SK-N-SH (cell line): ENCODE measurements around the gene ITPRIPL2. TPM values are rescaled to one million over a fixed set of nuclear protein-coding genes. Genes with fewer than 3 reads are reported as not detected.

Experiments used
- CTCF ChIA-PET: fragments of 300-600, 350-600 bp; formaldehyde crosslinking; extraction: SDS; loops from one replicate; lab custom pipeline; 2021; lab: Yijun Ruan, JAX
- POLR2A ChIA-PET: fragments of 350-600 bp; sonication (Branson Sonifier 250); formaldehyde crosslinking; extraction: SDS; loops from one replicate; lab custom pipeline; 2020; ENCODE audit warnings: antibody characterized with exemption, inconsistent platforms; lab: Yijun Ruan, JAX
- DNase-seq: peaks from one replicate; pipeline ENCODE4 v3.0.0; 2012
- H2AFZ ChIP-seq: fragments of 200-600 bp; sonication (generic); 2 replicates; pipeline ENCODE4 v1.8.1; 2016; ENCODE audit warnings: antibody characterized with exemption, mild to moderate bottlenecking, low read depth
- H3F3A ChIP-seq: fragments of 200-600 bp; sonication (generic); replicated peaks from 2 replicates; pipeline ENCODE3; 2016; ENCODE audit warnings: antibody characterized with exemption, mild to moderate bottlenecking; ENCODE audit not compliant: insufficient read depth
- H3K27ac ChIP-seq, 2 experiments: fragments of 200-500 bp in 1 of 2; fragments of 200-600 bp in 1 of 2; sonication (Bioruptor generic) in 1 of 2; sonication (generic), shearing (Covaris generic) in 1 of 2; 2 replicates each; pipeline versions ENCODE4 v1.5.1 to v1.6.1; 2014 to 2016; ENCODE audit warnings: low read depth in 2 of 2, inconsistent platforms in 1 of 2, low read length in 1 of 2, mild to moderate bottlenecking in 1 of 2, mixed read lengths in 1 of 2
- H3K27me3 ChIP-seq: fragments of 200-600 bp; sonication (generic), shearing (Covaris generic); 2 replicates; pipeline ENCODE4 v1.6.1; 2016; ENCODE audit warnings: mixed run types; ENCODE audit not compliant: insufficient read depth
- H3K36me3 ChIP-seq, 2 experiments: fragments of 200-500 bp in 1 of 2; fragments of 200-600 bp in 1 of 2; sonication (Bioruptor generic) in 1 of 2; sonication (generic) in 1 of 2; replicated peaks in 1 of 2; 2 replicates each; pipeline versions ENCODE3 to v1.5.1; 2014 to 2016; ENCODE audit warnings: low read length in 1 of 2, mild to moderate bottlenecking in 1 of 2; ENCODE audit not compliant: insufficient read depth in 2 of 2, control insufficient read depth in 1 of 2
- H3K4me1 ChIP-seq, 2 experiments: fragments of 200-500 bp in 1 of 2; fragments of 200-600 bp in 1 of 2; sonication (Bioruptor generic) in 1 of 2; sonication (generic), shearing (Covaris generic) in 1 of 2; 2 replicates each; pipeline versions ENCODE4 v1.5.1 to v1.6.1; 2014 to 2016; ENCODE audit warnings: low read depth in 1 of 2, low read length in 1 of 2, mixed run types in 1 of 2; ENCODE audit not compliant: insufficient read depth in 2 of 2, control insufficient read depth in 1 of 2
- H3K4me2 ChIP-seq: fragments of 200-600 bp; sonication (generic), shearing (Covaris generic); 2 replicates; pipeline ENCODE4 v1.6.1; 2017; ENCODE audit warnings: mixed run types
- H3K4me3 ChIP-seq, 2 experiments: fragments of 200-500 bp in 1 of 2; fragments of 200-600 bp in 1 of 2; sonication (Bioruptor generic) in 1 of 2; sonication (generic), shearing (Covaris generic) in 1 of 2; 2 replicates each; pipeline versions ENCODE4 v1.5.1 to v1.8.1; 2014 to 2016; ENCODE audit warnings: low read depth in 2 of 2, inconsistent platforms in 1 of 2, low read length in 1 of 2, mild to moderate bottlenecking in 1 of 2, mixed read lengths in 1 of 2, moderate library complexity in 1 of 2
- H3K79me2 ChIP-seq: fragments of 200-600 bp; sonication (generic); 2 replicates; pipeline ENCODE4 v1.8.1; 2017; ENCODE audit warnings: mild to moderate bottlenecking; ENCODE audit not compliant: insufficient read depth
- H3K9ac ChIP-seq: fragments of 200-600 bp; sonication (generic); 2 replicates; pipeline ENCODE4 v1.6.1; 2017; ENCODE audit warnings: mixed run types
- H3K9me2 ChIP-seq: fragments of 200-600 bp; sonication (generic); 2 replicates; pipeline ENCODE4 v1.6.1; 2017; ENCODE audit warnings: mixed run types
- H3K9me3 ChIP-seq: fragments of 200-600 bp; sonication (generic); 2 replicates; pipeline ENCODE4 v1.6.1; 2017; ENCODE audit warnings: mixed run types, mild to moderate bottlenecking, moderate library complexity
- H4K20me1 ChIP-seq: fragments of 200-600 bp; sonication (generic); 2 replicates; pipeline ENCODE4 v1.6.1; 2017; ENCODE audit warnings: mild to moderate bottlenecking, mixed run types; ENCODE audit not compliant: insufficient read depth
- ELF1 ChIP-seq: IDR thresholded peaks from 2 replicates; pipeline ENCODE4 v1.4.0; 2012
- EP300 ChIP-seq, 2 experiments: IDR thresholded peaks; 2 replicates each; pipeline versions ENCODE4 v1.4.0 to v1.6.1; 2012; ENCODE audit warnings: borderline replicate concordance in 1 of 2, low read depth in 1 of 2, low read length in 1 of 2
- EZH2phosphoT487 ChIP-seq: fragments of 200-600 bp; sonication (generic); IDR thresholded peaks from 2 replicates; pipeline ENCODE4 v1.6.1; 2017; ENCODE audit warnings: low read depth, mixed run types, mild to moderate bottlenecking, antibody characterized with exemption, moderate library complexity, borderline replicate concordance
- FOSL2 ChIP-seq: IDR thresholded peaks from 2 replicates; pipeline ENCODE4 v1.4.0; 2012; ENCODE audit warnings: low read depth, mild to moderate bottlenecking, moderate library complexity, borderline replicate concordance
- FOXM1 ChIP-seq: IDR thresholded peaks from 2 replicates; pipeline ENCODE4 v1.4.0; 2012; ENCODE audit warnings: low read depth, mild to moderate bottlenecking
- GABPA ChIP-seq: IDR thresholded peaks from 2 replicates; pipeline ENCODE4 v1.4.0; 2012; ENCODE audit warnings: low read depth, mild to moderate bottlenecking
- GATA2 ChIP-seq: sonication (generic); formaldehyde crosslinking; IDR thresholded peaks from 2 replicates; pipeline ENCODE4 v1.5.0; 2020; ENCODE audit warnings: mild to moderate bottlenecking, missing genetic modification reagents
- MXI1 ChIP-seq: IDR thresholded peaks from 2 replicates; pipeline ENCODE4 v1.6.1; 2012; ENCODE audit warnings: mild to moderate bottlenecking, low read depth, low read length, improper control_type of control experiment
- NRF1 ChIP-seq: IDR thresholded peaks from 2 replicates; pipeline ENCODE4 v1.6.1; 2012; ENCODE audit warnings: low read depth, mild to moderate bottlenecking, low read length
- POLR2AphosphoS5 ChIP-seq: IDR thresholded peaks from 2 replicates; pipeline ENCODE4 v1.6.1; 2012; ENCODE audit warnings: low read depth, low read length
- RAD21 ChIP-seq: IDR thresholded peaks from 2 replicates; pipeline ENCODE4 v1.6.1; 2012; ENCODE audit warnings: mild to moderate bottlenecking, low read length
- RCOR1 ChIP-seq: fragments of 150-350 bp; IDR thresholded peaks from 2 replicates; pipeline ENCODE4 v1.6.1; 2017; ENCODE audit warnings: antibody characterized with exemption, low read length
- RXRA ChIP-seq: IDR thresholded peaks from 2 replicates; pipeline ENCODE4 v1.4.0; 2012; ENCODE audit warnings: low read depth, mild to moderate bottlenecking, borderline replicate concordance
- SMC3 ChIP-seq: IDR thresholded peaks from 2 replicates; pipeline ENCODE4 v1.6.1; 2012; ENCODE audit warnings: low read depth, low read length, improper control_type of control experiment
- TAF1 ChIP-seq: IDR thresholded peaks from 2 replicates; pipeline ENCODE4 v1.6.1; 2012; ENCODE audit warnings: low read depth, mild to moderate bottlenecking, low read length, moderate library complexity, borderline replicate concordance
- TCF12 ChIP-seq: IDR thresholded peaks from 2 replicates; pipeline ENCODE4 v1.4.0; 2012
- TEAD4 ChIP-seq: IDR thresholded peaks from 2 replicates; pipeline ENCODE4 v1.4.0; 2012; ENCODE audit warnings: mild to moderate bottlenecking, borderline replicate concordance; ENCODE audit not compliant: insufficient read depth
- YY1 ChIP-seq: IDR thresholded peaks from 2 replicates; pipeline ENCODE4 v1.4.0; 2012; ENCODE audit warnings: low read depth, mild to moderate bottlenecking
- WGBS: methylation state at CpG from one replicate; pipeline ENCODE4 v1.1.6; 2017; ENCODE audit warnings: low lambda C conversion rate; 5-methylcytosine and 5-hydroxymethylcytosine counted together
- polyA plus RNA-seq, 3 experiments: library from polyadenylated mRNA; depleted of rRNA; stranded (reverse); fragments of >200 nt; gene quantifications; 2 replicates each; pipeline ENCODE4 v1.2.3, GENCODE V29; 2012
- TF ChIP-seq, protein P1 (sequence below): IDR thresholded peaks from 2 replicates; pipeline ENCODE4; 2012
- TF ChIP-seq, protein P2 (sequence below): fragments of 200-600 bp; sonication (generic); IDR thresholded peaks from 2 replicates; pipeline ENCODE4 v1.6.1; 2017; ENCODE audit warnings: antibody characterized with exemption, mild to moderate bottlenecking, moderate library complexity
- TF ChIP-seq, protein P3 (sequence below): fragments of 150-350 bp; IDR thresholded peaks from 2 replicates; pipeline ENCODE4 v1.6.1; 2016; ENCODE audit warnings: mild to moderate bottlenecking, low read depth, low read length
- TF ChIP-seq, protein P4 (sequence below): IDR thresholded peaks from 2 replicates; pipeline ENCODE4 v1.4.0; 2012; ENCODE audit warnings: low read depth
- TF ChIP-seq, protein P5 (sequence below): IDR thresholded peaks from 2 replicates; pipeline ENCODE4 v1.4.0; 2012; ENCODE audit warnings: low read depth, borderline replicate concordance

ITPRIPL2 gene
- polyA plus RNA-seq, 1 of the 3 experiments (the other 2 are of a cell fraction): 4.3 TPM

DNA sequence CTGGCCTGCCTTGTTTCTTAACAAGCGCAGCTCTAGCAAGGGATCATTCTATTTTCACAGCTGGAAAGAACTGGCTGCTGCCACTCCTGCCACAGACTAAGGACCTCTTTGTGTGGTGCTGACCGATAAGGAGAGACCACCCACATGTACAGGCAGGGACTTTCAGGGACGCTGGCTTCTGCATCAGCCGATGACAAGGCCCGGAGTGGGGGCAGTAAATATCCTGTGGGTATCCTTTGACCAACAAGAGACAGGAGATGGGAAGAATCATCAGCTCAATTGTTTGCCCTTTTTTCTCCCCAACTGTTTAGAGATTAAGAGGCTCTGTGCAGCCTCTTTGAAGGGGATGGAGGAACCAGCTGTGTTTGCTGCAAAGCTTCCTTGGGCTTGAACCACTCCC, 9.2 kb upstream of the ITPRIPL2 start:
- no peaks in the 10 kb centered on the region for H3K36me3 ChIP-seq
- WGBS: 85% methylated on average over 5 of the region's 5 CpGs
- no peak overlapping the region for H3K9ac ChIP-seq
- H3K4me3 ChIP-seq: no peak overlapping the region
- H4K20me1 ChIP-seq: no peaks in the 10 kb centered on the region
- H3K27me3 ChIP-seq: no peaks in the 10 kb centered on the region
- H3K9me3 ChIP-seq: no peaks in the 10 kb centered on the region
- H2AFZ ChIP-seq: no peak overlapping the region
- no peak overlapping the region for H3K4me2 ChIP-seq
- no peak for DNase-seq
- no peaks in the 10 kb centered on the region for H3K4me1 ChIP-seq
- TF ChIP-seq YY1: no peak
- no peak for TF ChIP-seq RCOR1
- no peak for TF ChIP-seq TEAD4
- no peak for TF ChIP-seq RXRA
- TF ChIP-seq, protein P1, sequence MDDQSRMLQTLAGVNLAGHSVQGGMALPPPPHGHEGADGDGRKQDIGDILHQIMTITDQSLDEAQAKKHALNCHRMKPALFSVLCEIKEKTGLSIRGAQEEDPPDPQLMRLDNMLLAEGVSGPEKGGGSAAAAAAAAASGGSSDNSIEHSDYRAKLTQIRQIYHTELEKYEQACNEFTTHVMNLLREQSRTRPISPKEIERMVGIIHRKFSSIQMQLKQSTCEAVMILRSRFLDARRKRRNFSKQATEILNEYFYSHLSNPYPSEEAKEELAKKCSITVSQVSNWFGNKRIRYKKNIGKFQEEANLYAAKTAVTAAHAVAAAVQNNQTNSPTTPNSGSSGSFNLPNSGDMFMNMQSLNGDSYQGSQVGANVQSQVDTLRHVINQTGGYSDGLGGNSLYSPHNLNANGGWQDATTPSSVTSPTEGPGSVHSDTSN: no peak
- TF ChIP-seq, protein P2, sequence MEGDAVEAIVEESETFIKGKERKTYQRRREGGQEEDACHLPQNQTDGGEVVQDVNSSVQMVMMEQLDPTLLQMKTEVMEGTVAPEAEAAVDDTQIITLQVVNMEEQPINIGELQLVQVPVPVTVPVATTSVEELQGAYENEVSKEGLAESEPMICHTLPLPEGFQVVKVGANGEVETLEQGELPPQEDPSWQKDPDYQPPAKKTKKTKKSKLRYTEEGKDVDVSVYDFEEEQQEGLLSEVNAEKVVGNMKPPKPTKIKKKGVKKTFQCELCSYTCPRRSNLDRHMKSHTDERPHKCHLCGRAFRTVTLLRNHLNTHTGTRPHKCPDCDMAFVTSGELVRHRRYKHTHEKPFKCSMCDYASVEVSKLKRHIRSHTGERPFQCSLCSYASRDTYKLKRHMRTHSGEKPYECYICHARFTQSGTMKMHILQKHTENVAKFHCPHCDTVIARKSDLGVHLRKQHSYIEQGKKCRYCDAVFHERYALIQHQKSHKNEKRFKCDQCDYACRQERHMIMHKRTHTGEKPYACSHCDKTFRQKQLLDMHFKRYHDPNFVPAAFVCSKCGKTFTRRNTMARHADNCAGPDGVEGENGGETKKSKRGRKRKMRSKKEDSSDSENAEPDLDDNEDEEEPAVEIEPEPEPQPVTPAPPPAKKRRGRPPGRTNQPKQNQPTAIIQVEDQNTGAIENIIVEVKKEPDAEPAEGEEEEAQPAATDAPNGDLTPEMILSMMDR: no peak
- TF ChIP-seq SMC3: no peak
- TF ChIP-seq MXI1: no peak
- no peak for TF ChIP-seq GATA2 (CRISPR knock-in tag)
- TF ChIP-seq EZH2phosphoT487: no peak
- TF ChIP-seq ELF1: no peak
- ChIA-PET POLR2A (no interaction called here), CTCF (interaction anchor here (0.9 to 7.7 kb wide), 5 partner anchors 10 to 271 kb away, joined by 3 to 35 read pairs (median 3); no protein-coding TSS in a partner anchor)
- H3K79me2 ChIP-seq: no peaks in the 10 kb centered on the region
- no peaks in the 10 kb centered on the region for H3K9me2 ChIP-seq
- H3F3A ChIP-seq: no peaks in the 10 kb centered on the region
- H3K27ac ChIP-seq: no peak overlapping the region

DNA sequence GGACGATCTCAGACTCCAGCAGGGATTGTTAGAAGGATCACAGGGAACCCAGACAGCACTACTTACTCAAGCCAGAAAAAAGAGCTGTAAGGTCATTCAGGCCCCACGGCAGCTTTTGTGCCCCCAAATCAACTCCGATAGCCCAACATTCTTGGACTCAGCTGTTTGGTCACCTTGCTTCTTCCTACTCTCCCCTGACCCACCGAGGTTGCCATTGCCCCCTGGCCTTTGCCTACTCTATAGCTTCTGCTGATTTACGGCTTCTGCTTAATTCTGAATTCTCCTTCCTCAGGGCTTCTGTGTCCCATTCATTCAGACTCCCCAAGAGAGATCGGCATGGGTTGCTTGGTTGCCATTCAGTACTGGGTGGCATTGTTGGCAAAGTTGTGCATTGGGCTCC, 8.6 kb upstream of the ITPRIPL2 start:
- WGBS: 81% methylated on average over 5 of the region's 6 CpGs
- Histone ChIP-seq H3K27ac (no peak overlapping the region), H3K4me3 (no peak overlapping the region), H3K27me3 (no peaks in the 10 kb centered on the region), H3K4me2 (no peak overlapping the region), H3K4me1 (no peaks in the 10 kb centered on the region), H3K79me2 (no peaks in the 10 kb centered on the region), H3F3A (no peaks in the 10 kb centered on the region), H4K20me1 (no peaks in the 10 kb centered on the region)
- no peak for DNase-seq
- ChIA-PET POLR2A (no interaction called here), CTCF (interaction anchor here (0.9 to 7.7 kb wide), 5 partner anchors 10 to 271 kb away, joined by 3 to 35 read pairs (median 3); no protein-coding TSS in a partner anchor)
- TF ChIP-seq GABPA: no peak
- no peak for TF ChIP-seq FOSL2
- TF ChIP-seq, protein P3, sequence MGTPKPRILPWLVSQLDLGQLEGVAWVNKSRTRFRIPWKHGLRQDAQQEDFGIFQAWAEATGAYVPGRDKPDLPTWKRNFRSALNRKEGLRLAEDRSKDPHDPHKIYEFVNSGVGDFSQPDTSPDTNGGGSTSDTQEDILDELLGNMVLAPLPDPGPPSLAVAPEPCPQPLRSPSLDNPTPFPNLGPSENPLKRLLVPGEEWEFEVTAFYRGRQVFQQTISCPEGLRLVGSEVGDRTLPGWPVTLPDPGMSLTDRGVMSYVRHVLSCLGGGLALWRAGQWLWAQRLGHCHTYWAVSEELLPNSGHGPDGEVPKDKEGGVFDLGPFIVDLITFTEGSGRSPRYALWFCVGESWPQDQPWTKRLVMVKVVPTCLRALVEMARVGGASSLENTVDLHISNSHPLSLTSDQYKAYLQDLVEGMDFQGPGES: no peak
- TF ChIP-seq POLR2AphosphoS5: no peak
- TF ChIP-seq, protein P4, sequence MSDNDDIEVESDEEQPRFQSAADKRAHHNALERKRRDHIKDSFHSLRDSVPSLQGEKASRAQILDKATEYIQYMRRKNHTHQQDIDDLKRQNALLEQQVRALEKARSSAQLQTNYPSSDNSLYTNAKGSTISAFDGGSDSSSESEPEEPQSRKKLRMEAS: no peak
- no peak for TF ChIP-seq FOXM1
- TF ChIP-seq TAF1: no peak
- no peak for TF ChIP-seq NRF1
- no peak for TF ChIP-seq EP300 (IDR thresholded peaks at IDR 0.05; ENCODE audit: borderline replicate concordance in 1 of 2, low read depth in 1 of 2, low read length in 1 of 2)
- no peak for TF ChIP-seq ELF1
- no peak for TF ChIP-seq TEAD4
- TF ChIP-seq RAD21: no peak
- no peak for TF ChIP-seq TCF12
- TF ChIP-seq, protein P5, sequence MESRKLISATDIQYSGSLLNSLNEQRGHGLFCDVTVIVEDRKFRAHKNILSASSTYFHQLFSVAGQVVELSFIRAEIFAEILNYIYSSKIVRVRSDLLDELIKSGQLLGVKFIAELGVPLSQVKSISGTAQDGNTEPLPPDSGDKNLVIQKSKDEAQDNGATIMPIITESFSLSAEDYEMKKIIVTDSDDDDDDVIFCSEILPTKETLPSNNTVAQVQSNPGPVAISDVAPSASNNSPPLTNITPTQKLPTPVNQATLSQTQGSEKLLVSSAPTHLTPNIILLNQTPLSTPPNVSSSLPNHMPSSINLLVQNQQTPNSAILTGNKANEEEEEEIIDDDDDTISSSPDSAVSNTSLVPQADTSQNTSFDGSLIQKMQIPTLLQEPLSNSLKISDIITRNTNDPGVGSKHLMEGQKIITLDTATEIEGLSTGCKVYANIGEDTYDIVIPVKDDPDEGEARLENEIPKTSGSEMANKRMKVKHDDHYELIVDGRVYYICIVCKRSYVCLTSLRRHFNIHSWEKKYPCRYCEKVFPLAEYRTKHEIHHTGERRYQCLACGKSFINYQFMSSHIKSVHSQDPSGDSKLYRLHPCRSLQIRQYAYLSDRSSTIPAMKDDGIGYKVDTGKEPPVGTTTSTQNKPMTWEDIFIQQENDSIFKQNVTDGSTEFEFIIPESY: no peak
- no peak for TF ChIP-seq RCOR1
- TF ChIP-seq SMC3: no peak
- no peak for TF ChIP-seq RXRA
- TF ChIP-seq, all 33 proteins: peak for 0
- no peaks in the 10 kb centered on the region for H3K36me3 ChIP-seq
- no peaks in the 10 kb centered on the region for H3K9me3 ChIP-seq
- no peak overlapping the region for H2AFZ ChIP-seq
- no peaks in the 10 kb centered on the region for H3K9me2 ChIP-seq
- H3K9ac ChIP-seq: no peak overlapping the region
